Measurements from ENCODE around the gene BSCL2. TPM values are rescaled to one million over a fixed set of nuclear protein-coding genes. Genes with fewer than 3 reads are reported as not detected.

BSCL2 gene
- total and polyA plus RNA-seq, 2 donors (not counting 3 experiments of a cell fraction or from before 2014, with no cell fraction given), result 31.1 to 94.8 TPM

- dilution Hi-C loops (cut with MboI; ENCODE audit: extremely low pct_ligation_motif_present, low sequenced_read_pairs) (no loop called here), intact Hi-C loops (cut with micrococcal nuclease) (loop anchor here (1.0 to 5.0 kb wide), 7 partner anchors 18 to 155 kb away; partner anchors contain the start of genes GANAB, SLC3A2, TAF6L and TMEM223)
- peak within 1 kb of the TSS; percentile 67 for H3K27ac ChIP-seq (ENCODE audit: insufficient read depth, low read depth, low read length)
- no peaks in the 10 kb centered on the region for H3K27me3 ChIP-seq (ENCODE audit: control insufficient read depth in 2 of 2, insufficient read depth in 2 of 2, low read length in 2 of 2)
- peaks cover 5 to 16% of the 10 kb centered on the region in 2 experiments for H3K36me3 ChIP-seq (ENCODE audit: control insufficient read depth in 2 of 2, extremely low read depth in 1 of 2, insufficient read depth in 2 of 2, low read length in 2 of 2)
- H3K9ac ChIP-seq (replicated peaks; ENCODE audit: extremely low read depth, insufficient read depth, low read length), result peak within 1 kb of the TSS; percentile 82
- peaks cover 72% of the 10 kb centered on the region for H3K79me2 ChIP-seq (ENCODE audit: control insufficient read depth, insufficient read depth, low read length)
- ChIA-PET POLR2A (interaction anchor here (0.7 to 3.2 kb wide), 13 partner anchors 9 to 154 kb away, joined by 3 to 25 read pairs (median 5); partner anchors contain the start of genes C11orf98, CSKMT, EEF1G and GANAB), CTCF (interaction anchor here (0.6 to 4.5 kb wide), 10 partner anchors 13 to 303 kb away, joined by 3 to 39 read pairs (median 4); partner anchors contain the start of genes SLC3A2, TAF6L, TMEM179B and ZBTB3)
- peak; percentile 17 for TF ChIP-seq MAX (IDR thresholded peaks at IDR 0.05; ENCODE audit: insufficient read depth, insufficient read length)
- TF ChIP-seq EZH2 (IDR thresholded peaks at IDR 0.05; ENCODE audit: borderline replicate concordance, low read depth, low read length, severe bottlenecking), result no peak
- peak; percentile 92 for TF ChIP-seq POLR2A (IDR thresholded peaks at IDR 0.05; ENCODE audit: low read depth, low read length)
- TF ChIP-seq POLR2AphosphoS5 (IDR thresholded peaks at IDR 0.05; ENCODE audit: insufficient read depth, low read depth, low read length), result peak; percentile 92
- H4K20me1 ChIP-seq (replicated peaks; ENCODE audit: control insufficient read depth, extremely low read depth, insufficient read depth, low read length), result no peaks in the 10 kb centered on the region
- FAIRE-seq (peak; percentile 95), DNase-seq (ENCODE audit: low read depth, low spot score) (peak; percentile 99)
- no peaks in the 10 kb centered on the region for H3K9me1 ChIP-seq (replicated peaks; ENCODE audit: control insufficient read depth, extremely low read depth, insufficient read depth, low read length)
- H3K4me2 ChIP-seq (ENCODE audit: insufficient read depth, low read length), result peak within 1 kb of the TSS; percentile 93
- peaks cover 15% of the 10 kb centered on the region for H3K4me1 ChIP-seq (ENCODE audit: control insufficient read depth, extremely low read depth, insufficient read depth, low read length)
- H3K9me3 ChIP-seq (replicated peaks; ENCODE audit: control insufficient read depth, insufficient read depth, low read length), result no peaks in the 10 kb centered on the region
- peak within 1 kb of the TSS; percentile 86 for H2AFZ ChIP-seq (ENCODE audit: low read depth, low read length)
- no TSS peak for BruUV-seq (replicated peaks)
- peak within 1 kb of the TSS; percentile 71 to 99 (median 94) for H3K4me3 ChIP-seq (replicated peaks in 1 of 3; ENCODE audit: insufficient read depth in 1 of 3, low read depth in 1 of 3, low read length in 3 of 3)
Observed at GRCh38 chr11:62727165-62727871, 20.1 kb upstream of the BSCL2 start, which contains the start of gene HNRNPUL2. Gene HNRNPUL2 (minus strand): TSS chr11:62727457. CDS start chr11:62727156, 301 bp downstream.

GRCh38 chr11:62726915-62727164 lies 19.6 kb upstream of the BSCL2 start:
- peak overlapping the region; percentile 11 for H2AFZ ChIP-seq (ENCODE audit: low read depth, low read length)
- H3K79me2 ChIP-seq (ENCODE audit: control insufficient read depth, insufficient read depth, low read length), result peaks cover 74% of the 10 kb centered on the region
- intact Hi-C loops (cut with micrococcal nuclease), result loop anchor here (1.0 to 5.0 kb wide), 7 partner anchors 18 to 155 kb away; partner anchors contain the start of genes GANAB, SLC3A2, TAF6L and TMEM223
- peak overlapping the region; percentile 59 for H3K9ac ChIP-seq (replicated peaks; ENCODE audit: extremely low read depth, insufficient read depth, low read length)
- no peak for FAIRE-seq
- no peaks in the 10 kb centered on the region for H3K9me1 ChIP-seq (replicated peaks; ENCODE audit: control insufficient read depth, extremely low read depth, insufficient read depth, low read length)
- H3K27ac ChIP-seq (ENCODE audit: insufficient read depth, low read depth, low read length), result peak overlapping the region; percentile 67
- no peak overlapping the region for H3K4me2 ChIP-seq (ENCODE audit: insufficient read depth, low read length)
- H3K4me3 ChIP-seq (replicated peaks in 1 of 3; ENCODE audit: insufficient read depth in 1 of 3, low read depth in 1 of 3, low read length in 3 of 3), result peak overlapping the region; percentile 53 to 99 (median 94)
- H3K9me3 ChIP-seq (replicated peaks; ENCODE audit: control insufficient read depth, insufficient read depth, low read length), result no peaks in the 10 kb centered on the region
- peaks cover 9 to 21% of the 10 kb centered on the region in 2 experiments for H3K36me3 ChIP-seq (ENCODE audit: control insufficient read depth in 2 of 2, extremely low read depth in 1 of 2, insufficient read depth in 2 of 2, low read length in 2 of 2)
- BruUV-seq (replicated peaks), result no TSS peak
- CTCF ChIA-PET, result interaction anchor here (0.6 to 4.5 kb wide), 9 partner anchors 14 to 302 kb away, joined by 3 to 39 read pairs (median 5); partner anchors contain the start of genes SLC3A2, TAF6L, TMEM179B and ZBTB3
- POLR2A ChIA-PET, result interaction anchor here (1.0 to 3.2 kb wide), 10 partner anchors 10 to 154 kb away, joined by 3 to 25 read pairs (median 5); partner anchors contain the start of genes C11orf98, CSKMT, EEF1G and GANAB
- H3K27me3 ChIP-seq (ENCODE audit: control insufficient read depth in 2 of 2, insufficient read depth in 2 of 2, low read length in 2 of 2), result no peaks in the 10 kb centered on the region
- DNase-seq (ENCODE audit: low read depth, low spot score), result no peak
- H4K20me1 ChIP-seq (replicated peaks; ENCODE audit: control insufficient read depth, extremely low read depth, insufficient read depth, low read length), result no peaks in the 10 kb centered on the region
- H3K4me1 ChIP-seq (ENCODE audit: control insufficient read depth, extremely low read depth, insufficient read depth, low read length), result peaks cover 15% of the 10 kb centered on the region
- dilution Hi-C loops (cut with MboI; ENCODE audit: extremely low pct_ligation_motif_present, low sequenced_read_pairs), result no loop called here
- TF ChIP-seq FOS (IDR thresholded peaks at IDR 0.05; ENCODE audit: borderline replicate concordance, insufficient read depth, low read length) (no peak), CTCF (IDR thresholded peaks at IDR 0.05; ENCODE audit: extremely low read depth in 1 of 2, insufficient read depth in 1 of 2, low read depth in 1 of 2, low read length in 2 of 2) (no peak), POLR2AphosphoS5 (IDR thresholded peaks at IDR 0.05; ENCODE audit: insufficient read depth, low read depth, low read length) (no peak), EZH2 (IDR thresholded peaks at IDR 0.05; ENCODE audit: borderline replicate concordance, low read depth, low read length, severe bottlenecking) (no peak), GATA2 (IDR thresholded peaks at IDR 0.05; ENCODE audit: insufficient read depth, insufficient read length, low read depth, low read length) (no peak), JUN (IDR thresholded peaks at IDR 0.05; ENCODE audit: borderline replicate concordance, insufficient read depth, insufficient read length, low read depth) (no peak), MYC (IDR thresholded peaks at IDR 0.05; ENCODE audit: low read depth, low read length) (no peak), POLR2A (IDR thresholded peaks at IDR 0.05; ENCODE audit: low read depth, low read length) (no peak)

Data from endothelial cell of umbilical vein (primary cell).